HepG2 (cell line): ENCODE results near the gene ZNF142. TPM values are rescaled to one million over a fixed set of nuclear protein-coding genes. Genes with fewer than 3 reads are reported as not detected.

ENCODE experiments used
- ATAD3A ChIP-seq: sonication (generic); formaldehyde crosslinking; IDR thresholded peaks from 2 replicates; pipeline ENCODE4 v1.4.0; 2020; ENCODE audit warnings: missing genetic modification reagents
- CREBL2 ChIP-seq: sonication (generic); formaldehyde crosslinking; IDR thresholded peaks from 2 replicates; pipeline ENCODE4 v1.8.1; 2023; ENCODE audit warnings: missing genetic modification reagents, mild to moderate bottlenecking, borderline replicate concordance
- ELK4 ChIP-seq: sonication (generic); formaldehyde crosslinking; IDR thresholded peaks from 2 replicates; pipeline ENCODE4 v1.9.0; 2021; ENCODE audit warnings: missing genetic modification reagents, borderline replicate concordance
- IKZF4 ChIP-seq: sonication (generic); formaldehyde crosslinking; IDR thresholded peaks from 2 replicates; pipeline ENCODE4 v1.5.1; 2020; ENCODE audit warnings: borderline replicate concordance, mild to moderate bottlenecking, low read depth, missing genetic modification reagents; ENCODE audit errors: not compliant biosample characterization
- KIAA2018 ChIP-seq: sonication (generic); formaldehyde crosslinking; IDR thresholded peaks from 2 replicates; pipeline ENCODE4 v1.5.0; 2020; ENCODE audit warnings: mild to moderate bottlenecking, missing genetic modification reagents, borderline replicate concordance
- NR2C2 ChIP-seq: sonication (generic); formaldehyde crosslinking; IDR thresholded peaks from 2 replicates; pipeline ENCODE4 v1.4.0; 2020; ENCODE audit warnings: missing genetic modification reagents, mild to moderate bottlenecking, moderate library complexity, borderline replicate concordance
- TBP ChIP-seq: sonication (generic); formaldehyde crosslinking; IDR thresholded peaks from 2 replicates; pipeline ENCODE4 v1.5.0; 2020; ENCODE audit warnings: missing genetic modification reagents
- TGIF2 ChIP-seq: IDR thresholded peaks from 2 replicates; pipeline ENCODE4 v1.6.1; 2016; ENCODE audit warnings: control low read depth, missing compliant biosample characterization
- ZFP91 ChIP-seq: sonication (generic); formaldehyde crosslinking; IDR thresholded peaks from 2 replicates; pipeline ENCODE4 v1.9.0; 2022; ENCODE audit warnings: missing genetic modification reagents, mild to moderate bottlenecking, borderline replicate concordance
- ZIK1 ChIP-seq: sonication (generic); formaldehyde crosslinking; IDR thresholded peaks from 2 replicates; pipeline ENCODE4 v1.5.0; 2020; ENCODE audit warnings: mild to moderate bottlenecking, low read depth, missing genetic modification reagents, borderline replicate concordance
- ZNF850 ChIP-seq: sonication (generic); formaldehyde crosslinking; conservative IDR thresholded peaks from 2 replicates; pipeline ENCODE4 v1.9.0; 2021; ENCODE audit warnings: mild to moderate bottlenecking, missing genetic modification reagents
- polyA plus RNA-seq, 8 experiments: library from polyadenylated mRNA; depleted of rRNA in 3 of 8; stranded (reverse) in 7 of 8; unstranded in 1 of 8; fragments of >200 nt; fragmentation: Illumina TruSeq in 4 of 8; extraction: Trizol in 4 of 8; gene quantifications; 2 replicates each; pipeline versions ENCODE4 v1.2.1 to v1.2.3, GENCODE V29; 2011 to 2016; ENCODE audit warnings: low read depth in 4 of 8, missing spikeins in 1 of 8, mixed read lengths in 1 of 8; ENCODE audit not compliant: insufficient read depth in 1 of 8
- total RNA-seq, 5 experiments: library from RNA; depleted of rRNA; stranded (reverse); fragments of >200 nt; fragmentation: Illumina TruSeq; extraction: Trizol; gene quantifications; 2 replicates each; pipeline ENCODE4 v1.2.3, GENCODE V29; 2016; ENCODE audit warnings: low read depth in 1 of 5
- TF ChIP-seq, protein P1 (sequence below): sonication (generic); formaldehyde crosslinking; IDR thresholded peaks from 2 replicates; pipeline ENCODE4 v1.5.0; 2020; ENCODE audit warnings: mild to moderate bottlenecking, missing genetic modification reagents

The ZNF142 gene
- total and polyA plus RNA-seq, 2 of the 13 experiments (the other 11 are each of a cell fraction or from before 2014, with no cell fraction given): 4.8 to 11.4 TPM

GRCh38 chr2:218671654-218672566, 12.5 kb upstream of the ZNF142 start, which contains the start of the genes RNF25 and STK36 (continued):
- peak; percentile 83 for TF ChIP-seq NR2C2 (CRISPR knock-in tag)
- TF ChIP-seq, protein P1, sequence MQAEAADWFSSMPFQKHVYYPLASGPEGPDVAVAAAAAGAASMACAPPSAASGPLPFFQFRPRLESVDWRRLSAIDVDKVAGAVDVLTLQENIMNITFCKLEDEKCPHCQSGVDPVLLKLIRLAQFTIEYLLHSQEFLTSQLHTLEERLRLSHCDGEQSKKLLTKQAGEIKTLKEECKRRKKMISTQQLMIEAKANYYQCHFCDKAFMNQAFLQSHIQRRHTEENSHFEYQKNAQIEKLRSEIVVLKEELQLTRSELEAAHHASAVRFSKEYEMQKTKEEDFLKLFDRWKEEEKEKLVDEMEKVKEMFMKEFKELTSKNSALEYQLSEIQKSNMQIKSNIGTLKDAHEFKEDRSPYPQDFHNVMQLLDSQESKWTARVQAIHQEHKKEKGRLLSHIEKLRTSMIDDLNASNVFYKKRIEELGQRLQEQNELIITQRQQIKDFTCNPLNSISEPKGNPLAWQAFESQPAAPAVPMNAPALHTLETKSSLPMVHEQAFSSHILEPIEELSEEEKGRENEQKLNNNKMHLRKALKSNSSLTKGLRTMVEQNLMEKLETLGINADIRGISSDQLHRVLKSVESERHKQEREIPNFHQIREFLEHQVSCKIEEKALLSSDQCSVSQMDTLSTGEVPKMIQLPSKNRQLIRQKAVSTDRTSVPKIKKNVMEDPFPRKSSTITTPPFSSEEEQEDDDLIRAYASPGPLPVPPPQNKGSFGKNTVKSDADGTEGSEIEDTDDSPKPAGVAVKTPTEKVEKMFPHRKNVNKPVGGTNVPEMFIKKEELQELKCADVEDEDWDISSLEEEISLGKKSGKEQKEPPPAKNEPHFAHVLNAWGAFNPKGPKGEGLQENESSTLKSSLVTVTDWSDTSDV (CRISPR knock-in tag): peak; percentile 72; the same call in 1 of the 2 replicates
- TF ChIP-seq TGIF2 (CRISPR knock-in tag): peak; percentile 52
- no peak for TF ChIP-seq IKZF4 (CRISPR knock-in tag)
- no peak for TF ChIP-seq ATAD3A
- peak; percentile 91 for TF ChIP-seq ZFP91 (CRISPR knock-in tag)
- no peak for TF ChIP-seq ZNF850 (CRISPR knock-in tag)
- 0 out of 2 replicates have a peak, but pooled peaks have one; percentile 51 for TF ChIP-seq TBP (CRISPR knock-in tag)
- TF ChIP-seq KIAA2018 (CRISPR knock-in tag): 0 out of 2 replicates have a peak, but pooled peaks have one; percentile 42
- TF ChIP-seq ELK4 (CRISPR knock-in tag): 0 out of 2 replicates have a peak, but pooled peaks have one; percentile 64
- TF ChIP-seq CREBL2 (CRISPR knock-in tag): no peak
- peak; percentile 69; the same call in 1 of the 2 replicates for TF ChIP-seq ZIK1
